ENCODE measurements around the gene GLP1R. TPM values are rescaled to one million over a fixed set of nuclear protein-coding genes. Genes with fewer than 3 reads are reported as not detected.
A peak's percentile ranks its signal among the peaks of the same experiment; 100 is the strongest.

The GLP1R gene
- total and polyA plus RNA-seq, 2 of the 13 experiments (the other 11 are each of a cell fraction or from before 2014, with no cell fraction given): not detected

GRCh38 chr6:39029156-39030011, 19.2 kb upstream of the GLP1R start (continued):
- peak; percentile 74 for TF ChIP-seq CTCF (CRISPR knock-in tag; IDR thresholded peaks at IDR 0.05)
- TF ChIP-seq PHF5A (CRISPR knock-in tag; IDR thresholded peaks at IDR 0.05; ENCODE audit: low read depth, unreplicated experiment): no peak
- no peak for TF ChIP-seq ZMAT3 (CRISPR knock-in tag; conservative IDR thresholded peaks at IDR 0.05)
- TF ChIP-seq SRF (IDR thresholded peaks at IDR 0.05; ENCODE audit: low read depth, low read length): no peak
- TF ChIP-seq NR2C2 (CRISPR knock-in tag; IDR thresholded peaks at IDR 0.05; ENCODE audit: borderline replicate concordance): no peak
- TF ChIP-seq XRCC5 (optimal IDR thresholded peaks at IDR 0.05; ENCODE audit: low read length): peak; percentile 85
- no peak for TF ChIP-seq ZNF710 (CRISPR knock-in tag; IDR thresholded peaks at IDR 0.05; ENCODE audit: borderline replicate concordance)
- no peak for TF ChIP-seq ZNF414 (CRISPR knock-in tag; IDR thresholded peaks at IDR 0.05)
